Stimulated activated CD4-positive, alpha-beta T cell treated with anti-CD3 and anti-CD28 coated beads, Interleukin-15, amount 100 ng/mL, for 24 hours (primary cell): Measurements from ENCODE around the gene ZNF354B.
A peak's percentile ranks its signal among the peaks of the same experiment; 100 is the strongest.

ENCODE experiments used
- DNase-seq: peaks from one replicate; pipeline ENCODE4 v3.0.0-alpha.2; 2020

Gene ZNF354B

GRCh38 chr5:178883815-178884430 lies 24.2 kb downstream of the ZNF354B start:
- DNase-seq: no peak

- peak; percentile 48 for DNase-seq
Measured at GRCh38 chr5:178895615-178896571, 36.1 kb downstream of the ZNF354B start, which contains the start of gene ZFP2. ZFP2 (plus strand) TSS chr5:178895913; CDS start chr5:178931314, 35,401 bp downstream.

GRCh38 chr5:178899289-178899688 lies 39.5 kb downstream of the ZNF354B start:
- no peak for DNase-seq

DNA sequence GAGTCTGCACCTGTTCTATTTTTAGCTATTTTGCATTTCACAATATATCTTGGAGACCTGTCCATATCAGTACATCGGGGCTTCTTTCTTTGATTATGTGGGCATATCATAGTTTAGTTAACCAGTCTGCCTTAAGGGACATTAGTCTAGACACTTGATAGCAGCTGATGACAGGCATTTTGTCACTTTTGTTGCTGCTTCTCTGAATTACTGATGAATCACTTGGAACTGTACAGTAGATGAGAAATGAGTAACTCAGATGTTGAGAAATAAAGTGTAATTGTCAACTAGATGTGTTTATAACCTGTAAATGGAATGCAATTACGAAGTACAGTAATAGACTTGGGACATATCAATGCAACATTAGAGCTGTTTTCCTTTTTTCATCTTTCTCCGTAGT lies 43.1 kb downstream of the ZNF354B start:
- DNase-seq: no peak

DNA sequence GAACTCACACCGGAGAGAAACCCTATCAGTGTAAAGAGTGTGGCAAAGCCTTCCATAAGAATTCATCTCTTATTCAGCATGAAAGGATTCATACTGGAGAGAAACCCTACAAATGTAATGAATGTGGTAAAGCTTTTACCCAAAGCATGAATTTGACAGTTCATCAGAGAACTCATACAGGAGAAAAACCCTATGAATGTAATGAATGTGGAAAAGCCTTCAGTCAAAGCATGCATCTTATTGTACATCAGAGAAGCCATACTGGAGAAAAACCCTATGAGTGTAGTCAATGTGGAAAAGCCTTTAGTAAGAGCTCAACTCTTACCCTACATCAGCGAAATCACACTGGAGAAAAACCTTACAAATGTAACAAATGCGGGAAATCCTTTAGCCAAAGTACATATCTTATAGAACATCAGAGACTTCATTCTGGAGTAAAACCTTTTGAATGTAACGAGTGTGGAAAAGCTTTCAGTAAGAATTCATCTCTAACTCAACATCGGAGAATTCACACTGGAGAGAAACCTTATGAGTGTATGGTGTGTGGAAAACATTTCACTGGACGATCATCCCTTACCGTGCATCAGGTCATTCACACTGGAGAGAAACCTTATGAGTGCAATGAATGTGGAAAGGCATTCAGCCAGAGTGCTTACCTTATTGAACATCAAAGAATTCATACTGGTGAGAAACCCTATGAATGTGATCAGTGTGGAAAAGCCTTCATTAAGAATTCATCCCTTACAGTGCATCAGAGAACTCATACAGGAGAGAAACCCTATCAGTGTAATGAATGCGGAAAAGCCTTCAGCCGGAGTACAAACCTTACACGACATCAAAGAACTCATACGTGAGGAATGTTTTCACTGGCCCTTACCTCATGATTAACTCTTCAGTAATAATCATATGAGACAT lies 72.3 kb downstream of the ZNF354B start:
- no peak for DNase-seq
